GM23248 (cell line): ENCODE measurements around the gene PDCD2.

Source experiments
- EZH2 ChIP-seq: fragments of 200-600 bp; sonication (generic); IDR thresholded peaks from 2 replicates; pipeline ENCODE4 v1.6.1; 2018; ENCODE audit warnings: antibody characterized with exemption, mild to moderate bottlenecking; ENCODE audit not compliant: insufficient read depth, poor library complexity, severe bottlenecking
- EZH2phosphoT487 ChIP-seq: fragments of 200-600 bp; sonication (generic); IDR thresholded peaks from 2 replicates; pipeline ENCODE4 v1.6.1; 2018; ENCODE audit warnings: antibody characterized with exemption, moderate library complexity, mild to moderate bottlenecking, low read depth; ENCODE audit not compliant: insufficient read depth

GRCh38 chr6:170583756-170584180 is 669 bp downstream of the PDCD2 start:
- TF ChIP-seq EZH2: no peak
- TF ChIP-seq EZH2phosphoT487: no peak
